GM12892 (cell line): ENCODE measurements around the gene SP3.

ENCODE experiments used
- POLR2A ChIP-seq: IDR thresholded peaks from 2 replicates; pipeline ENCODE4 v1.6.1; 2011; ENCODE audit warnings: low read depth, low read length, control low read depth
- TAF1 ChIP-seq: IDR thresholded peaks from 2 replicates; pipeline ENCODE4 v1.6.1; 2011; ENCODE audit warnings: low read depth, mild to moderate bottlenecking, control low read depth, low read length, borderline replicate concordance

DNA sequence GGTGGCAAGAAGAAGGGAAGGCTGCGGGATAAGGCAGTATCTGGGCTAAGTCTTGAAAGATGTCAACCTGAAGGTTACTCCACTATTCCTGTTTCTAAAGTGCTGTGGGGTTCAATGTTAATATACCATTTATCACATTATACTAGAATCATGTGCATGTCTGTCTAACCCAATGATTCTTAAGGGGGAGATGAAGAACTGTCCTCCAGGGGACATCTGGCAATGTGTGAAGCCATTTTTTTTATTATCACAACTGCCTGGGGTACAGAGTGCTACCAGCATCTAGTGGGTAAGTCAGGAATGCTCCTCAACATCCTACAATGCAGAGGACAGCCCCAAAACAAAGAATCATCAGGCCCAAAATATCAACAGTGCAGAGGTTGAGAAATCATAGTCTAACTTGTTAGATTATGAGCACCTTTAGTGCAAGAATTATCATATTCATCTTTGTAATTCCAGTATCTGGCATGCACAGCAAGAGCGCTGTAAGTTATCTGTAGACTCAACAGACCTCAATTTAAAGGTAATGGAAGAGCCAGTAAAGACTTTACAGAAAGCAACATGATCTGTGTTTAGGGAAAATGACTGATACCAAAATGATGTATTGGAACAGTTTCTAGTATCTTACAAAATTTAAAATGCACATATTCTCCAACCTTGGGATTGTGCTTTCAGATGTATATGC lies 26.3 kb downstream of the SP3 start:
- TF ChIP-seq POLR2A (no peak), TAF1 (no peak)
